ENCODE measurements around the gene RXFP2. TPM values are rescaled to one million over a fixed set of nuclear protein-coding genes. Genes with fewer than 3 reads are reported as not detected.

Gene RXFP2
- total and polyA plus RNA-seq, 2 of the 8 experiments (the other 6 are each of a cell fraction or from before 2014, with no cell fraction given): not detected

GRCh38 chr13:31807090-31807541 is 67.8 kb downstream of the RXFP2 start:
- H2BK12ac ChIP-seq (ENCODE audit: low read depth, low read length): no peak overlapping the region
- no peak overlapping the region for H3K14ac ChIP-seq (ENCODE audit: insufficient read length)
- WGBS, 2 experiments (ENCODE audit: extremely low coverage in 1 of 2, insufficient coverage in 1 of 2, insufficient read length in 1 of 2, insufficient replicate concordance in 2 of 2, low coverage in 1 of 2, low lambda C conversion rate in 2 of 2, missing lambda C conversion rate in 1 of 2): 77% methylated on average over 2 of the region's 2 CpGs; no CpG with 5 or more reads in 1 of the 2 experiments
- H4K8ac ChIP-seq (ENCODE audit: extremely low read depth, insufficient read depth, low read length): no peak overlapping the region
- no peaks in the 10 kb centered on the region for H3K79me2 ChIP-seq (ENCODE audit: control insufficient read depth in 1 of 2, insufficient read depth in 2 of 2, low read length in 2 of 2)
- no peak overlapping the region for H3K56ac ChIP-seq (replicated peaks; ENCODE audit: insufficient read length, low read depth, low read length)
- no peak overlapping the region for H2BK20ac ChIP-seq (ENCODE audit: low read length)
- no peaks in the 10 kb centered on the region for H3K79me1 ChIP-seq (ENCODE audit: low read depth, low read length)
- H3K4ac ChIP-seq (replicated peaks; ENCODE audit: insufficient read length, low read depth, low read length): no peak overlapping the region
- no peak overlapping the region for H4K5ac ChIP-seq (ENCODE audit: insufficient read length, low read depth, low read length)
- H3K23ac ChIP-seq (ENCODE audit: insufficient read length): no peak overlapping the region
- POLR2A ChIA-PET (ENCODE audit: partially characterized antibody): no interaction called here
- FAIRE-seq (no peak), DNase-seq (ENCODE audit: low read depth in 1 of 2, low spot score in 2 of 2) (no peak)
- H3K27me3 ChIP-seq (replicated peaks in 1 of 4; ENCODE audit: control insufficient read depth in 3 of 4, extremely low read depth in 1 of 4, insufficient read depth in 3 of 4, low read length in 3 of 4): no peaks in the 10 kb centered on the region
- no peaks in the 10 kb centered on the region for H4K20me1 ChIP-seq (replicated peaks in 1 of 2; ENCODE audit: control insufficient read depth in 1 of 2, insufficient read depth in 2 of 2, low read length in 2 of 2)
- H3K4me2 ChIP-seq (ENCODE audit: insufficient read depth in 1 of 2, low read depth in 2 of 2, low read length in 2 of 2): no peak overlapping the region
- H3K36me3 ChIP-seq (ENCODE audit: control insufficient read depth in 2 of 4, insufficient read depth in 4 of 4, low read length in 3 of 4): no peaks in the 10 kb centered on the region; a peak in 1 of 8 replicates
- no peak overlapping the region for H2BK5ac ChIP-seq (ENCODE audit: low read depth, low read length)
- H3K9ac ChIP-seq (replicated peaks in 1 of 4; ENCODE audit: extremely low read depth in 1 of 4, low read depth in 3 of 4, low read length in 3 of 4): no peak overlapping the region
- no peak overlapping the region for H3K27ac ChIP-seq (ENCODE audit: low read depth, low read length)
- TF ChIP-seq RBBP5 (IDR thresholded peaks at IDR 0.05; ENCODE audit: borderline replicate concordance, low read depth, low read length) (no peak), BACH1 (IDR thresholded peaks at IDR 0.05; ENCODE audit: low read length) (no peak)
- no peak overlapping the region for H2BK15ac ChIP-seq (ENCODE audit: low read length)
- H2AK5ac ChIP-seq (ENCODE audit: low read depth, low read length): no peak overlapping the region
- no peak overlapping the region for H2BK120ac ChIP-seq (replicated peaks; ENCODE audit: low read depth, low read length)
- H2AFZ ChIP-seq (ENCODE audit: low read length): no peak overlapping the region
- no peaks in the 10 kb centered on the region for H3K4me1 ChIP-seq (replicated peaks in 1 of 4; ENCODE audit: control insufficient read depth in 3 of 4, insufficient read depth in 4 of 4, low read length in 3 of 4)
- CTCF ChIA-PET (ENCODE audit: partially characterized antibody): interaction anchor here (0.9 kb wide), 1 partner anchor 10 kb away, joined by 3 read pairs; no protein-coding TSS in a partner anchor
- no peaks in the 10 kb centered on the region for H3K23me2 ChIP-seq (ENCODE audit: low read depth, low read length)
- peaks cover 7 to 11% of the 10 kb centered on the region in 2 experiments; a peak in 3 of 4 replicates for H3K9me3 ChIP-seq (ENCODE audit: insufficient read depth in 2 of 2, low read depth in 1 of 2, low read length in 1 of 2)
- H3K18ac ChIP-seq (ENCODE audit: extremely low read depth, low read length): no peak overlapping the region
- no peak overlapping the region for H3K4me3 ChIP-seq (ENCODE audit: extremely low read depth in 1 of 4, insufficient read depth in 2 of 4, low read depth in 3 of 4, low read length in 4 of 4)
- H4K91ac ChIP-seq (replicated peaks; ENCODE audit: insufficient read length, low read length): no peak overlapping the region
